Naive thymus-derived CD4-positive, alpha-beta T cell (primary cell): Measurements from ENCODE around the gene RAP1GAP. TPM values are rescaled to one million over a fixed set of nuclear protein-coding genes. Genes with fewer than 3 reads are reported as not detected.

Source experiments
- ATAC-seq: fragments of 150-1000 bp; cut with Tn5 transposase; 2 replicates; pipeline ENCODE4 v1.10.0; 2021; ENCODE audit warnings: mild to moderate bottlenecking, moderate library complexity
- CTCF ChIA-PET: fragments of 350-600 bp; sonication (Branson Sonifier 250); formaldehyde crosslinking; loops from one replicate; lab custom pipeline; 2021; ENCODE audit warnings: antibody characterized with exemption; lab: Charles Lee
- POLR2A ChIA-PET: fragments of 350-600 bp; sonication (Branson Sonifier 250); formaldehyde crosslinking; loops from one replicate; lab custom pipeline; 2021; ENCODE audit warnings: antibody characterized with exemption, inconsistent platforms; lab: Charles Lee
- DNase-seq, 9 donors: peaks; one replicate each; pipeline versions ENCODE4 v3.0.0 to v3.0.0-alpha.2; 2020 to 2022; ENCODE audit warnings: mixed read lengths in 1 of 9
- H3K27ac ChIP-seq: one replicate; pipeline ENCODE4 v1.7.0; 2013; ENCODE audit warnings: mild to moderate bottlenecking, low read depth, low read length, moderate library complexity
- H3K27me3 ChIP-seq, 2 donors: one replicate each; pipeline ENCODE4 v1.7.0; 2013; ENCODE audit warnings: low read length in 2 of 2, mild to moderate bottlenecking in 2 of 2, moderate library complexity in 2 of 2; ENCODE audit not compliant: control insufficient read depth in 2 of 2, insufficient read depth in 2 of 2
- H3K36me3 ChIP-seq, 3 experiments: 1 replicate in 2 of 3; 2 replicates in 1 of 3; pipeline ENCODE4 v1.7.0; 2013; ENCODE audit warnings: low read length in 3 of 3, mild to moderate bottlenecking in 3 of 3, moderate library complexity in 1 of 3; ENCODE audit not compliant: insufficient read depth in 3 of 3, control insufficient read depth in 2 of 3
- H3K4me1 ChIP-seq, 2 donors: one replicate each; pipeline ENCODE4 v1.7.0; 2013; ENCODE audit warnings: low read length in 2 of 2, mild to moderate bottlenecking in 2 of 2, moderate library complexity in 1 of 2; ENCODE audit not compliant: control insufficient read depth in 2 of 2, insufficient read depth in 2 of 2
- H3K4me3 ChIP-seq: 2 replicates; pipeline ENCODE4 v1.7.0; 2013; ENCODE audit warnings: mild to moderate bottlenecking, low read length
- H3K9me3 ChIP-seq, 3 experiments: 1 replicate in 2 of 3; 2 replicates in 1 of 3; pipeline ENCODE4 v1.7.0; 2013; ENCODE audit warnings: low read length in 3 of 3; ENCODE audit not compliant: control insufficient read depth in 2 of 3
- H3K27ac Mint-ChIP-seq, 9 donors: one replicate each; pipeline ENCODE4 v1.8.0; 2020 to 2022; ENCODE audit warnings: mixed read lengths in 9 of 9, mild to moderate bottlenecking in 8 of 9, moderate library complexity in 5 of 9, inconsistent platforms in 2 of 9
- H3K27me3 Mint-ChIP-seq, 5 donors: one replicate each; pipeline ENCODE4 v1.8.0; 2021 to 2022; ENCODE audit warnings: mixed read lengths in 5 of 5, mild to moderate bottlenecking in 1 of 5
- H3K36me3 Mint-ChIP-seq, 5 donors: one replicate each; pipeline ENCODE4 v1.8.0; 2020 to 2022; ENCODE audit warnings: mixed read lengths in 5 of 5, mild to moderate bottlenecking in 3 of 5, inconsistent platforms in 1 of 5
- H3K4me1 Mint-ChIP-seq, 7 donors: one replicate each; pipeline ENCODE4 v1.8.0; 2020 to 2022; ENCODE audit warnings: mixed read lengths in 7 of 7, mild to moderate bottlenecking in 3 of 7, inconsistent platforms in 1 of 7
- H3K4me3 Mint-ChIP-seq, 10 donors: one replicate each; pipeline ENCODE4 v1.8.0; 2020 to 2022; ENCODE audit warnings: mild to moderate bottlenecking in 10 of 10, mixed read lengths in 10 of 10, moderate library complexity in 6 of 10, inconsistent platforms in 2 of 10
- H3K9me3 Mint-ChIP-seq, 11 donors: one replicate each; pipeline ENCODE4 v1.8.0; 2020 to 2022; ENCODE audit warnings: mixed read lengths in 11 of 11, mild to moderate bottlenecking in 4 of 11, inconsistent platforms in 1 of 11, moderate library complexity in 1 of 11
- intact Hi-C, 2 donors: fragments of 100-400 bp; cut with micrococcal nuclease; formaldehyde crosslinking; loops; one replicate each; pipeline ENCODE4 v1.15.1; 2023
- polyA plus RNA-seq, 2 donors: library from polyadenylated mRNA; unstranded; fragments of 300-500 nt; fragmentation: Illumina TruSeq; gene quantifications; one replicate each; pipeline ENCODE4 v1.2.3, GENCODE V29; 2021
- total RNA-seq, 6 experiments: library from RNA in 5 of 6; stranded (reverse) in 5 of 6; gene quantifications; 1 replicate in 5 of 6; 2 replicates in 1 of 6; pipeline ENCODE4 v1.2.3 and lab custom pipeline; 2021 to 2026

The RAP1GAP gene
- total and polyA plus RNA-seq, 7 experiments from 2014 or later: 0.16 to 1.4 (median 0.42) TPM; not detected in 3

DNA sequence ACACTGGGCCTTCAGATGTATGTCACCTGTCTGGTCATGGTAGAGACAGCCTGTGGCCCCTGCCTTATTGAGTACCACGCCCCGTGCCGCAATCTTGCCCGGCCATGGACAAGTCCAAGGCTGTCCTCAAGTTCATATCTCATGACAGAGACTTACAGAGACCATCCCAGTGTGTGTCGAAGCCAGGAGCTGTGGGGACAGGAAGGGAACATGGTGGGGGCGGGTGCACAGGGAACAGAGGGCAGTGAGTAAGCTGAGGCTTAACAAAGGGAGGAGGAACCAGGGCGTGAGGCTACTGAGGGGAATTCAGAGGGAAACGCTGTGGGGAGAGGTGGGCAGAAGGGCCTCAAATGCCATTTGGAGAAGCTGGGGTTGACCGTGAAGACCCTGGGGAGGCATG lies 84.1 kb downstream of the RAP1GAP start:
- CTCF ChIA-PET: no interaction called here
- Histone ChIP-seq H3K27ac (no peak overlapping the region), H3K4me1 (no peaks in the 10 kb centered on the region), H3K4me3 (no peak overlapping the region), H3K9me3 (no peaks in the 10 kb centered on the region), H3K27me3 (no peaks in the 10 kb centered on the region), H3K36me3 (no peaks in the 10 kb centered on the region)
- H3K27ac Mint-ChIP-seq: no peak overlapping the region
- intact Hi-C loops: no loop called here
- no peak for ATAC-seq
- no peaks in the 10 kb centered on the region for H3K4me1 Mint-ChIP-seq
- POLR2A ChIA-PET: interaction anchor here (0.5 kb wide), 1 partner anchor 493 kb away, joined by 3 read pairs; no protein-coding TSS in a partner anchor
- H3K4me3 Mint-ChIP-seq: no peak overlapping the region
- no peaks in the 10 kb centered on the region for H3K36me3 Mint-ChIP-seq
- H3K9me3 Mint-ChIP-seq: no peaks in the 10 kb centered on the region
- DNase-seq: no peak
- H3K27me3 Mint-ChIP-seq: peaks cover 2 to 26% (median 9%) of the 10 kb centered on the region in 5 donors

DNA sequence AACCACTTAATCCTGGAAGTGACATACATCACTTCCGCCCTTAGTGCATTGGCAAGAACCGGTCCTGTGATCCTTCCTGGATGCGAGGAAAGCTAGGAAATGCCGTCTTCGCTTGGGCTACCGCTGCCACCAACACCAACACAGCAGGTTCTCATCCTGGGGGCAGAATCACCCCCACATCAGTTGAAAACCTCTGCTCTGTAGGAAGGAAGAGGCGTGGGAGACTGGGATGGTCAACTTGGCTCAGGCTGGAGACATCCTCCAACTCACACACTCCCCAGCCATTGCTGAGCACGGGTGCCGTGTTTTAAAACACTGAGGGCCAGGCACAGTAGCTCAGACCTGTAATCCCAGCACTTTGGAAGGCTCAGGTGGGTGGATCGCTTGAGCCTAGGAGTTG lies 85.1 kb downstream of the RAP1GAP start:
- Mint-ChIP-seq H3K27me3 (peaks cover 2 to 25% (median 9%) of the 10 kb centered on the region in 5 donors), H3K4me1 (no peaks in the 10 kb centered on the region), H3K36me3 (no peaks in the 10 kb centered on the region), H3K9me3 (no peaks in the 10 kb centered on the region), H3K4me3 (no peak overlapping the region), H3K27ac (no peak overlapping the region)
- DNase-seq (no peak), ATAC-seq (no peak)
- Histone ChIP-seq H3K27me3 (no peaks in the 10 kb centered on the region), H3K9me3 (no peaks in the 10 kb centered on the region), H3K27ac (no peak overlapping the region), H3K4me1 (no peaks in the 10 kb centered on the region), H3K4me3 (no peak overlapping the region), H3K36me3 (no peaks in the 10 kb centered on the region)
- ChIA-PET POLR2A (no interaction called here), CTCF (no interaction called here)
- intact Hi-C loops: no loop called here

DNA sequence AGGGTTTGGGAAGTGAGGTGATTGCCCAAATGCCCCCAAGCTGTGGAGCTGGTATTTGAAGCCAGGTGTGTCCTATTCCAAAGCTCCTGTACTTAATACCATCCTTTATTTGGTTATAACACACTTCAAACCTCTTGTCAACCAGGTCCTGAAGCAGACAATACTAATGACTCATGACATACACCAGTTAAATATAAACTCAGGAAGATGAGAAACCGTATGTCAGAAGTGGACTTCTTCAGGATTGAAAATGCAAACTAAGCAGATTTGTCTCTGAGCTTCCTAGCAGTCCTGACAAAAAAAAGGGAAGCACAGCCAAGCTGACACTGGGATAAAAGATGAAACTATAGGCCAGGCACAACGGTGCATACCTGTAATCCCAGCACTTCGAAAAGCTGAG lies 89.4 kb downstream of the RAP1GAP start:
- H3K36me3 ChIP-seq: no peaks in the 10 kb centered on the region
- no peak overlapping the region for H3K27ac Mint-ChIP-seq
- no peaks in the 10 kb centered on the region for H3K4me1 ChIP-seq
- H3K9me3 Mint-ChIP-seq: no peaks in the 10 kb centered on the region
- H3K4me3 Mint-ChIP-seq: no peak overlapping the region
- DNase-seq (no peak), ATAC-seq (no peak)
- ChIA-PET CTCF (no interaction called here), POLR2A (no interaction called here)
- H3K4me1 Mint-ChIP-seq: no peaks in the 10 kb centered on the region
- H3K27me3 Mint-ChIP-seq: peaks cover 0 to 15% (median 4%) of the 10 kb centered on the region in 5 donors
- H3K9me3 ChIP-seq: no peaks in the 10 kb centered on the region
- intact Hi-C loops: no loop called here
- H3K36me3 Mint-ChIP-seq: no peaks in the 10 kb centered on the region
- no peak overlapping the region for H3K4me3 ChIP-seq
- no peak overlapping the region for H3K27ac ChIP-seq
- no peaks in the 10 kb centered on the region for H3K27me3 ChIP-seq

DNA sequence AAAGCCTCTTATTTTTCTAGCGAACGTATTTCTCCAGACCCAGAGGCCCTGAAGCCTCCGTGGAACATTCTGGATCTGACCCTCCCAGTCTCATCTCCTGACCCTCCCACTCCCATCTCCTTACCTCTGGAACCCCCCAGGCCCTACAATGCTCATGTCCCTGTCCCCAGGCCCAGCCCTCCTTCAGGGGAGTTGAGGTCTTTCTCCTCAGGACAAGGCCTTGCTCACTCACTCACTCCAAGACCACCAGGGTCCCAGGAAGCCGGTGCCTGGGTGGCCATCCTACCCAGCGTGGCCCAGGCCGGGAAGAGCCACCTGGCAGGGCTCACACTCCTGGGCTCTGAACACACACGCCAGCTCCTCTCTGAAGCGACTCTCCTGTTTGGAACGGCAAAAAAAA lies 91.2 kb downstream of the RAP1GAP start:
- CTCF ChIA-PET: no interaction called here
- POLR2A ChIA-PET: no interaction called here
- no peaks in the 10 kb centered on the region for H3K27me3 ChIP-seq
- H3K4me1 ChIP-seq: no peaks in the 10 kb centered on the region
- H3K27ac Mint-ChIP-seq: no peak overlapping the region
- no peak overlapping the region for H3K4me3 ChIP-seq
- H3K4me1 Mint-ChIP-seq: no peaks in the 10 kb centered on the region
- H3K9me3 Mint-ChIP-seq: no peaks in the 10 kb centered on the region
- no peaks in the 10 kb centered on the region for H3K36me3 ChIP-seq
- no peak overlapping the region for H3K4me3 Mint-ChIP-seq
- no peaks in the 10 kb centered on the region for H3K36me3 Mint-ChIP-seq
- no peak overlapping the region for H3K27ac ChIP-seq
- intact Hi-C loops: no loop called here
- H3K9me3 ChIP-seq: no peaks in the 10 kb centered on the region
- DNase-seq (no peak), ATAC-seq (no peak)
- H3K27me3 Mint-ChIP-seq: peaks cover 8 to 27% (median 10%) of the 10 kb centered on the region in 5 donors

DNA sequence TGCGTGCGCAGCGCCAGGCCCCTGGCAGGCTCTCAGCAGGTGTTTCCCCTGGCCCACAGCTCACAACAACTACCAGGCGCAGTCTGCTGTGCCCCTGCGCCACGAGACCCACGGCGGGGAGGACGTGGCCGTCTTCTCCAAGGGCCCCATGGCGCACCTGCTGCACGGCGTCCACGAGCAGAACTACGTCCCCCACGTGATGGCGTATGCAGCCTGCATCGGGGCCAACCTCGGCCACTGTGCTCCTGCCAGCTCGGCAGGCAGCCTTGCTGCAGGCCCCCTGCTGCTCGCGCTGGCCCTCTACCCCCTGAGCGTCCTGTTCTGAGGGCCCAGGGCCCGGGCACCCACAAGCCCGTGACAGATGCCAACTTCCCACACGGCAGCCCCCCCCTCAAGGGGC lies 91.8 kb downstream of the RAP1GAP start:
- Mint-ChIP-seq H3K36me3 (no peaks in the 10 kb centered on the region), H3K9me3 (no peaks in the 10 kb centered on the region), H3K27ac (no peak overlapping the region), H3K4me1 (no peaks in the 10 kb centered on the region), H3K4me3 (no peak overlapping the region), H3K27me3 (peaks cover 5 to 27% (median 11%) of the 10 kb centered on the region in 5 donors)
- no peaks in the 10 kb centered on the region for H3K27me3 ChIP-seq
- intact Hi-C loops: no loop called here
- H3K27ac ChIP-seq: no peak overlapping the region
- no peak for ATAC-seq
- CTCF ChIA-PET: no interaction called here
- POLR2A ChIA-PET: no interaction called here
- no peaks in the 10 kb centered on the region for H3K9me3 ChIP-seq
- no peaks in the 10 kb centered on the region for H3K36me3 ChIP-seq
- H3K4me3 ChIP-seq: no peak overlapping the region
- no peak for DNase-seq
- no peaks in the 10 kb centered on the region for H3K4me1 ChIP-seq

DNA sequence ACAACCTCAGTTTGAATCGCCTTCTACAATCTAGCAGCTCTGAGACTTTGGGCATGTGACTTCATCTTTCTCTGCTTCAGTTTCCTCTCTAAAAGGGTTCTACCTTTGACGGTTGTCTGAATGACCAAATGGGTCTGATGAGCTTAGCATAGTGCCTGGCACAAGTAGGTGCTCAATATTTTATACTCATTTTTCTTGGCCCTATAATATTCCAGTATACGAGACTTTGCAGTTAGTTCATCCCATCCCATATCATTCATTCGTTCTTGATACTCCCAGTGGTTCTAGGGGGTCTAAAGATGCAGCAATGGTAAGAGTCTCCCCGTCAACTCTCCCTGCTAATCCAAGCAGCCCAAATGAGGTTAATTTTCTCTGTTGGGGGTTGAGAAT lies 92.4 kb downstream of the RAP1GAP start:
- CTCF ChIA-PET: no interaction called here
- intact Hi-C loops: no loop called here
- Histone ChIP-seq H3K9me3 (no peaks in the 10 kb centered on the region), H3K4me3 (no peak overlapping the region), H3K36me3 (no peaks in the 10 kb centered on the region), H3K27ac (no peak overlapping the region), H3K27me3 (no peaks in the 10 kb centered on the region), H3K4me1 (no peaks in the 10 kb centered on the region)
- Mint-ChIP-seq H3K27me3 (peaks cover 5 to 27% (median 11%) of the 10 kb centered on the region in 5 donors), H3K4me1 (no peaks in the 10 kb centered on the region), H3K9me3 (no peaks in the 10 kb centered on the region), H3K4me3 (no peak overlapping the region), H3K27ac (peak overlapping the region in 1 of 9 donors; percentile 72), H3K36me3 (no peaks in the 10 kb centered on the region)
- ATAC-seq (no peak), DNase-seq (no peak)
- POLR2A ChIA-PET: no interaction called here

DNA sequence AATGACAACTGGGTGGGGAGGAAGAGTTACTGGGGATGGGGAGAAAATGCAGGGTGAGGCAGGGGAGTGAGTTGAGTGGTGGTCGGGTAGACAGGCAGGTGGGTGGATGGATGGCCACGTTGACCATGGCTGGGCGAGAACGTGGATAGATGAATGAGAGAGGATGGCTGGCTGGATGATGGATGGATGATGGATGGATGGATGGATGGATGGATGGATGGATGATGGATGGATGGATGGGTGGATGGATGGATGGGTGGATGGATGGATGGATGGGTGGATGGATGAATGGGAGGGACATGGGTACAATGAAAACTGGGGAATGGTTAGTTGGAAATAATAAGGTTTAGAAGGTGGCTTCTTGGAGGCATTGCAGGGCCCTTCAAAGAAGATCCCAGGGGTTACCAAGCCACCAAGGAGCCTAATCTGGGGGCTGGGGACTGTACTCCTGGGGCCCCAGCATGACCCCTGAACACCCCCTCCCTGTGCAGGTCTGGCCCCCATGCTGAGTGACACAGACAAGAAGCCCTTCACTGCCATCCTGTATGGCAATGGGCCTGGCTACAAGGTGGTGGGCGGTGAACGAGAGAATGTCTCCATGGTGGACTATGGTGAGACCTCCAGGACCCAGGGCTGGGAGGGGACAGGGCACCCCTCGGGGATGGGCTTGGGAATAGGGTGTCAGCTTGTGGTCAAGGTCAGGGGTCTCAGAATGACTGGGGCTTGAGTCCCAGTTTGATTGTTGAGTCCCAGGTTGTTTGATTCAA lies 92.9 kb downstream of the RAP1GAP start:
- H3K9me3 Mint-ChIP-seq: no peaks in the 10 kb centered on the region
- no peaks in the 10 kb centered on the region for H3K4me1 Mint-ChIP-seq
- H3K27ac Mint-ChIP-seq: no peak overlapping the region
- no peaks in the 10 kb centered on the region for H3K36me3 Mint-ChIP-seq
- no peak for ATAC-seq
- ChIA-PET CTCF (no interaction called here), POLR2A (no interaction called here)
- peaks cover 5 to 27% (median 11%) of the 10 kb centered on the region in 5 donors for H3K27me3 Mint-ChIP-seq
- Histone ChIP-seq H3K27ac (no peak overlapping the region), H3K4me3 (no peak overlapping the region), H3K36me3 (no peaks in the 10 kb centered on the region), H3K9me3 (no peaks in the 10 kb centered on the region), H3K27me3 (no peaks in the 10 kb centered on the region), H3K4me1 (no peaks in the 10 kb centered on the region)
- no peak for DNase-seq
- intact Hi-C loops: no loop called here
- no peak overlapping the region for H3K4me3 Mint-ChIP-seq
